Measurements from ENCODE around the gene IL23R.

DNA sequence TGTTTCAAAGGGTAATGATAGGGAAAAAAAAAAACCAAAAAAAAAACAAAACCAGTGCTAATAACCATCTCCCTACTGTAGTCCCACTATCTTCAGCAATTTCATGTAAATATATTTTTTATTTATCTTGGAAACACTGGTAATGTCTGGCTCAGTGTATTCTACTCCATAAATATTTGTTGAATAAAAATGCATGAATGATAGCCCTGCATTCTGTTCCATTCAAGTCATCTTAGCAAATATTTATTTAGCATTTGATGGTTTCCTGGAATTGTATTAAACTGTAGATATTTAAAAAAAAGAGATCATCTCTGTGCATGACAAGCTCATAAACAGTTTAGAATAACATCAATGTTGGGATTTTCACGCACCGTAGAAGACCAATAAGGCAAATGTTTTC lies 24.2 kb downstream of the IL23R start:
- no peak for TF ChIP-seq CTCF (IDR thresholded peaks at IDR 0.05)
- TF ChIP-seq POLR2A (IDR thresholded peaks at IDR 0.05) = no peak
- TF ChIP-seq POLR2AphosphoS5 (IDR thresholded peaks at IDR 0.05) = no peak

Data from breast epithelium (tissue), 3 donors.